Measurements from ENCODE around the gene TAPT1. TPM values are rescaled to one million over a fixed set of nuclear protein-coding genes. Genes with fewer than 3 reads are reported as not detected.

TAPT1 gene
- total and polyA plus RNA-seq, 3 donors from 2014 or later, result 38.4 to 117 (median 46.1) TPM

- H3K36me3 ChIP-seq (ENCODE audit: low read depth, missing control alignments), result no peaks in the 10 kb centered on the region
- no peaks in the 10 kb centered on the region for H3K27me3 ChIP-seq
- no peak overlapping the region for H3K4me3 ChIP-seq
- DNase-seq, result no peak
- H3K27ac ChIP-seq, result no peak overlapping the region
- TF ChIP-seq POLR2A (IDR thresholded peaks at IDR 0.05) (no peak), CTCF (IDR thresholded peaks at IDR 0.05) (no peak)
- no peaks in the 10 kb centered on the region for H3K9me3 ChIP-seq
- H3K4me1 ChIP-seq, result no peaks in the 10 kb centered on the region
- intact Hi-C loops (cut with DNase I; ENCODE audit: low total_unique reads), result no loop called here
Observed at GRCh38 chr4:16187455-16187854, 38.8 kb downstream of the TAPT1 start.

GRCh38 chr4:16186986-16187385, 39.3 kb downstream of the TAPT1 start:
- intact Hi-C loops (cut with DNase I; ENCODE audit: low total_unique reads), result no loop called here
- Histone ChIP-seq H3K4me1 (no peaks in the 10 kb centered on the region), H3K36me3 (ENCODE audit: low read depth, missing control alignments) (no peaks in the 10 kb centered on the region), H3K27me3 (no peaks in the 10 kb centered on the region), H3K27ac (no peak overlapping the region), H3K4me3 (no peak overlapping the region), H3K9me3 (no peaks in the 10 kb centered on the region)
- no peak for TF ChIP-seq POLR2A (IDR thresholded peaks at IDR 0.05)
- TF ChIP-seq CTCF (IDR thresholded peaks at IDR 0.05), result no peak
- WGBS, 2 donors, result 84 to 94% methylated on average over 1 of the region's 1 CpG
- no peak for DNase-seq

GRCh38 chr4:16183604-16184003, 42.7 kb downstream of the TAPT1 start:
- no peaks in the 10 kb centered on the region for H3K36me3 ChIP-seq (ENCODE audit: low read depth, missing control alignments)
- 91 to 94% methylated on average over 2 of the region's 2 CpGs for WGBS, 2 donors

GRCh38 chr4:16176621-16177020, 49.6 kb downstream of the TAPT1 start:
- Histone ChIP-seq H3K9me3 (no peaks in the 10 kb centered on the region), H3K27me3 (no peaks in the 10 kb centered on the region), H3K4me3 (no peak overlapping the region), H3K4me1 (no peaks in the 10 kb centered on the region), H3K27ac (no peak overlapping the region), H3K36me3 (ENCODE audit: low read depth, missing control alignments) (no peaks in the 10 kb centered on the region)
- DNase-seq, result no peak
- WGBS, 2 donors, result 97 to 98% methylated on average over 6 of the region's 6 CpGs
- TF ChIP-seq CTCF (IDR thresholded peaks at IDR 0.05) (no peak), POLR2A (IDR thresholded peaks at IDR 0.05) (no peak)
- intact Hi-C loops (cut with DNase I; ENCODE audit: low total_unique reads), result no loop called here

More at GRCh38 chr4:16183604-16184003, 42.7 kb downstream of the TAPT1 start:
- TF ChIP-seq POLR2A (IDR thresholded peaks at IDR 0.05) (no peak), CTCF (IDR thresholded peaks at IDR 0.05) (no peak)
- intact Hi-C loops (cut with DNase I; ENCODE audit: low total_unique reads), result no loop called here
- Histone ChIP-seq H3K4me1 (no peaks in the 10 kb centered on the region), H3K27me3 (no peaks in the 10 kb centered on the region), H3K27ac (no peak overlapping the region), H3K4me3 (no peak overlapping the region), H3K9me3 (no peaks in the 10 kb centered on the region)
- no peak for DNase-seq

GRCh38 chr4:16171831-16172230, 54.4 kb downstream of the TAPT1 start:
- TF ChIP-seq POLR2A (IDR thresholded peaks at IDR 0.05), result no peak
- no peak for TF ChIP-seq CTCF (IDR thresholded peaks at IDR 0.05)
- H3K36me3 ChIP-seq (ENCODE audit: low read depth, missing control alignments), result no peaks in the 10 kb centered on the region
- no peaks in the 10 kb centered on the region for H3K27me3 ChIP-seq
- H3K27ac ChIP-seq, result no peak overlapping the region
- no peak for DNase-seq
- no peak overlapping the region for H3K4me3 ChIP-seq
- 80 to 87% methylated on average over 7 of the region's 7 CpGs for WGBS, 2 donors
- H3K9me3 ChIP-seq, result no peaks in the 10 kb centered on the region
- H3K4me1 ChIP-seq, result no peaks in the 10 kb centered on the region
- intact Hi-C loops (cut with DNase I; ENCODE audit: low total_unique reads), result no loop called here

Measured in testis (tissue), 3 donors.